Liver (tissue), 9 donors: ENCODE measurements around the gene CACNA1B. TPM values are rescaled to one million over a fixed set of nuclear protein-coding genes. Genes with fewer than 3 reads are reported as not detected.

ENCODE experiments used
- DNase-seq: peaks from one replicate; pipeline ENCODE4 v3.0.0-alpha.2; 2017; ENCODE audit warnings: low spot score
- H3K27ac ChIP-seq, 2 donors: one replicate each; pipeline ENCODE4 v1.7.0; 2013; ENCODE audit warnings: inconsistent platforms in 2 of 2, low read length in 2 of 2, control low read depth in 1 of 2, low read depth in 1 of 2, mild to moderate bottlenecking in 1 of 2
- H3K27me3 ChIP-seq, 4 donors: one replicate each; pipeline versions ENCODE4 v1.6.1 to v1.7.0; 2013; ENCODE audit warnings: low read length in 3 of 4, inconsistent platforms in 1 of 4, mild to moderate bottlenecking in 1 of 4, moderate library complexity in 1 of 4; ENCODE audit not compliant: control insufficient read depth in 4 of 4, insufficient read depth in 4 of 4
- H3K36me3 ChIP-seq, 4 donors: one replicate each; pipeline versions ENCODE4 v1.6.1 to v1.7.0; 2013; ENCODE audit warnings: low read length in 3 of 4, mild to moderate bottlenecking in 3 of 4, low read depth in 1 of 4, moderate library complexity in 1 of 4; ENCODE audit not compliant: control insufficient read depth in 4 of 4, insufficient read depth in 3 of 4
- H3K4me1 ChIP-seq, 4 donors: one replicate each; pipeline versions ENCODE4 v1.6.1 to v1.7.0; 2013; ENCODE audit warnings: low read length in 3 of 4, mild to moderate bottlenecking in 3 of 4, moderate library complexity in 1 of 4; ENCODE audit not compliant: control insufficient read depth in 4 of 4, insufficient read depth in 4 of 4
- H3K4me3 ChIP-seq, 3 donors: one replicate each; pipeline versions ENCODE4 v1.6.1 to v1.7.0; 2013; ENCODE audit warnings: low read length in 3 of 3, control low read depth in 1 of 3, low read depth in 1 of 3, mild to moderate bottlenecking in 1 of 3
- H3K9ac ChIP-seq, 2 donors: one replicate each; pipeline ENCODE4 v1.7.0; 2013; ENCODE audit warnings: low read length in 2 of 2, mild to moderate bottlenecking in 2 of 2, moderate library complexity in 2 of 2, control low read depth in 1 of 2, low read depth in 1 of 2
- H3K9me3 ChIP-seq, 4 donors: one replicate each; pipeline versions ENCODE4 v1.6.1 to v1.7.0; 2013; ENCODE audit warnings: low read length in 3 of 4; ENCODE audit not compliant: control insufficient read depth in 4 of 4
- ATF3 ChIP-seq: IDR thresholded peaks from 2 replicates; pipeline ENCODE4 v1.6.1; 2016; ENCODE audit warnings: antibody characterized with exemption
- CTCF ChIP-seq: fragments of 150-350 bp; IDR thresholded peaks from 2 replicates; pipeline ENCODE4 v1.5.1; 2017; ENCODE audit warnings: improper control_type of control experiment, low read depth, low read length; ENCODE audit not compliant: missing input control
- EGR1 ChIP-seq, 2 donors: IDR thresholded peaks; 2 replicates each; pipeline ENCODE4 v1.6.1; 2016 to 2018; ENCODE audit warnings: antibody characterized with exemption in 2 of 2, low read depth in 2 of 2
- FOXA1 ChIP-seq: IDR thresholded peaks from 2 replicates; pipeline ENCODE4 v1.6.1; 2016; ENCODE audit warnings: antibody characterized with exemption
- FOXA2 ChIP-seq: IDR thresholded peaks from 2 replicates; pipeline ENCODE4 v1.6.1; 2016; ENCODE audit warnings: antibody characterized with exemption
- GABPA ChIP-seq, 2 donors: IDR thresholded peaks in 1 of 2; conservative IDR thresholded peaks in 1 of 2; 2 replicates each; pipeline ENCODE4 v1.6.1; 2016; ENCODE audit warnings: antibody characterized with exemption in 2 of 2, mild to moderate bottlenecking in 1 of 2, moderate library complexity in 1 of 2
- HNF4A ChIP-seq, 2 donors: conservative IDR thresholded peaks; 2 replicates each; pipeline ENCODE4 v1.6.1; 2016; ENCODE audit warnings: antibody characterized with exemption in 2 of 2, mild to moderate bottlenecking in 2 of 2
- HNF4G ChIP-seq: IDR thresholded peaks from 2 replicates; pipeline ENCODE4 v1.6.1; 2016; ENCODE audit warnings: antibody characterized with exemption
- MAX ChIP-seq: IDR thresholded peaks from 2 replicates; pipeline ENCODE4 v1.6.1; 2016; ENCODE audit warnings: antibody characterized with exemption
- NR2F2 ChIP-seq: IDR thresholded peaks from 2 replicates; pipeline ENCODE4 v1.6.1; 2016; ENCODE audit warnings: antibody characterized with exemption
- REST ChIP-seq: IDR thresholded peaks from 2 replicates; pipeline ENCODE4 v1.6.1; 2016; ENCODE audit warnings: antibody characterized with exemption, mild to moderate bottlenecking
- RXRA ChIP-seq, 2 donors: IDR thresholded peaks; 2 replicates each; pipeline ENCODE4 v1.6.1; 2017 to 2018; ENCODE audit warnings: antibody characterized with exemption in 2 of 2, mild to moderate bottlenecking in 1 of 2
- TAF1 ChIP-seq: conservative IDR thresholded peaks from 2 replicates; pipeline ENCODE4 v1.6.1; 2016; ENCODE audit warnings: antibody characterized with exemption, mild to moderate bottlenecking
- YY1 ChIP-seq: IDR thresholded peaks from 2 replicates; pipeline ENCODE4 v1.6.1; 2016; ENCODE audit warnings: antibody characterized with exemption, mild to moderate bottlenecking
- ZBTB33 ChIP-seq: IDR thresholded peaks from 2 replicates; pipeline ENCODE4 v1.6.1; 2016; ENCODE audit warnings: antibody characterized with exemption
- WGBS: extraction: QIAGEN DNeasy Blood & Tissue Kit; methylation state at CpG from one replicate; pipeline ENCODE4 v1.1.7; 2013; 5-methylcytosine and 5-hydroxymethylcytosine counted together
- polyA plus RNA-seq, 2 donors: library from polyadenylated mRNA; stranded (reverse) in 1 of 2; unstranded in 1 of 2; fragments of 200-250 nt in 1 of 2; fragments of >200 nt in 1 of 2; fragmentation: Nextera tagmentation in 1 of 2; extraction: Ambion mirVana in 1 of 2; gene quantifications; one replicate each; pipeline versions ENCODE4 v1.2.1 to v1.2.3, GENCODE V29; 2013 to 2015
- total RNA-seq, 2 donors: library from RNA; depleted of rRNA; stranded (reverse); fragments of >200 nt; gene quantifications; one replicate each; pipeline ENCODE4 v1.2.3, GENCODE V29; 2014
- donor health status: healthy.
- donor health status: healthy.
- donor health status: healthy.
- donor health status: healthy.
- donor health status: healthy.

CACNA1B gene
- total and polyA plus RNA-seq, 4 donors = under 0.01 to 0.05 TPM; not detected in 2

GRCh38 chr9:138069731-138070456 lies 192.3 kb downstream of the CACNA1B start:
- DNase-seq = peak; percentile 20
- Histone ChIP-seq H3K9me3 (no peaks in the 10 kb centered on the region), H3K9ac (no peak overlapping the region), H3K4me3 (no peak overlapping the region), H3K36me3 (no peaks in the 10 kb centered on the region), H3K27ac (no peak overlapping the region), H3K27me3 (peaks cover 0 to 7% (median 0%) of the 10 kb centered on the region in 4 donors), H3K4me1 (no peaks in the 10 kb centered on the region)
- WGBS = 69% methylated on average over 18 of the region's 18 CpGs
- no peak for TF ChIP-seq NR2F2
- no peak for TF ChIP-seq ZBTB33
- no peak for TF ChIP-seq EGR1 (IDR thresholded peaks at IDR 0.05; ENCODE audit: low read depth in 2 of 2)
- no peak for TF ChIP-seq REST
- TF ChIP-seq FOXA2 = no peak

- H3K27ac ChIP-seq = no peak overlapping the region
- no peak overlapping the region for H3K9ac ChIP-seq
- TF ChIP-seq YY1 (no peak), RXRA (IDR thresholded peaks at IDR 0.05) (no peak)
- H3K27me3 ChIP-seq = peaks cover 0 to 3% (median 0%) of the 10 kb centered on the region in 4 donors
- H3K9me3 ChIP-seq = no peaks in the 10 kb centered on the region
- no peak for DNase-seq
- H3K4me1 ChIP-seq = no peaks in the 10 kb centered on the region
- H3K4me3 ChIP-seq = no peak overlapping the region
- WGBS = 82% methylated on average over 8 of the region's 8 CpGs
- no peaks in the 10 kb centered on the region for H3K36me3 ChIP-seq
Measured at GRCh38 chr9:138070815-138071214, 193.2 kb downstream of the CACNA1B start.

GRCh38 chr9:138071292-138071691 lies 193.7 kb downstream of the CACNA1B start:
- peak; percentile 27 for DNase-seq
- WGBS = 89% methylated on average over 14 of the region's 14 CpGs
- H3K4me3 ChIP-seq = no peak overlapping the region
- H3K9ac ChIP-seq = no peak overlapping the region
- no peaks in the 10 kb centered on the region for H3K36me3 ChIP-seq
- H3K9me3 ChIP-seq = no peaks in the 10 kb centered on the region
- peaks cover 0 to 3% (median 0%) of the 10 kb centered on the region in 4 donors for H3K27me3 ChIP-seq
- H3K27ac ChIP-seq = no peak overlapping the region
- no peaks in the 10 kb centered on the region for H3K4me1 ChIP-seq
- TF ChIP-seq TAF1 (no peak), REST (no peak), HNF4A (conservative IDR thresholded peaks at IDR 0.05) (no peak), CTCF (no peak), YY1 (no peak), RXRA (IDR thresholded peaks at IDR 0.05) (no peak), MAX (no peak), ATF3 (no peak), FOXA1 (no peak), NR2F2 (no peak), HNF4G (no peak), FOXA2 (no peak), GABPA (IDR thresholded peaks at IDR 0.05 in 1 of 2, conservative IDR thresholded peaks at IDR 0.05 in 1 of 2) (no peak)
